Upper lobe of right lung (tissue), 1 donor: Measurements from ENCODE around the gene PLA2G4D. TPM values are rescaled to one million over a fixed set of nuclear protein-coding genes. Genes with fewer than 3 reads are reported as not detected.

Source experiments
- ATAC-seq: fragments of 200-7000 bp; cut with Tn5 transposase; one replicate; pipeline ENCODE4 v1.9.1; 2020; ENCODE audit warnings: mild to moderate bottlenecking, moderate library complexity
- DNase-seq: peaks from one replicate; pipeline ENCODE4 v3.0.0-alpha.2; 2020
- H3K27ac ChIP-seq: fragments of 200-600 bp; one replicate; pipeline ENCODE4 v1.8.0; 2022
- H3K27me3 ChIP-seq: fragments of 200-600 bp; one replicate; pipeline ENCODE4 v1.8.0; 2022; ENCODE audit warnings: mild to moderate bottlenecking
- H3K36me3 ChIP-seq: fragments of 200-600 bp; one replicate; pipeline ENCODE4 v1.8.0; 2022
- H3K4me1 ChIP-seq: fragments of 200-600 bp; one replicate; pipeline ENCODE4 v1.8.0; 2022
- H3K4me3 ChIP-seq: fragments of 200-600 bp; one replicate; pipeline ENCODE4 v1.8.0; 2022; ENCODE audit warnings: mild to moderate bottlenecking
- H3K9me3 ChIP-seq: fragments of 200-600 bp; one replicate; pipeline ENCODE4 v1.8.0; 2022
- CTCF ChIP-seq: fragments of 200-600 bp; IDR thresholded peaks from one replicate; pipeline ENCODE4 v1.8.0; 2022; ENCODE audit warnings: antibody characterized with exemption
- intact Hi-C: fragments of 100-400 bp; cut with DNase I; formaldehyde crosslinking; loops from one replicate; pipeline ENCODE4 v1.11.0; 2022
- total RNA-seq: library from RNA; stranded (reverse); fragmentation: NEBNext Ultra II Directional; extraction: Animal tissue kit (Norgen Biotek cat#: 25700); gene quantifications from one replicate; pipeline ENCODE4 v1.2.1, GENCODE V29; 2021
- donor health status: DM: no; HTN: yes; CAD: no; lungs with severe emphysema.

PLA2G4D gene
- total RNA-seq, 1 donor from 2014 or later, result not detected

- no peak for TF ChIP-seq CTCF
- H3K9me3 ChIP-seq, result no peaks in the 10 kb centered on the region
- intact Hi-C loops, result no loop called here
- H3K4me3 ChIP-seq, result no peak overlapping the region
- no peaks in the 10 kb centered on the region for H3K27me3 ChIP-seq
- H3K4me1 ChIP-seq, result peaks cover 3% of the 10 kb centered on the region
- DNase-seq (no peak), ATAC-seq (no peak)
- no peaks in the 10 kb centered on the region for H3K36me3 ChIP-seq
- no peak overlapping the region for H3K27ac ChIP-seq
Observed at GRCh38 chr15:42073418-42073817, 20.9 kb downstream of the PLA2G4D start.

GRCh38 chr15:42072141-42072685 is 22.1 kb downstream of the PLA2G4D start:
- Histone ChIP-seq H3K4me3 (no peak overlapping the region), H3K27me3 (no peaks in the 10 kb centered on the region), H3K36me3 (no peaks in the 10 kb centered on the region), H3K9me3 (no peaks in the 10 kb centered on the region), H3K4me1 (peaks cover 3% of the 10 kb centered on the region), H3K27ac (no peak overlapping the region)
- DNase-seq (no peak), ATAC-seq (no peak)
- no peak for TF ChIP-seq CTCF
- intact Hi-C loops, result no loop called here

- Histone ChIP-seq H3K9me3 (no peaks in the 10 kb centered on the region), H3K27me3 (no peaks in the 10 kb centered on the region), H3K27ac (no peak overlapping the region), H3K4me1 (peaks cover 3% of the 10 kb centered on the region), H3K36me3 (no peaks in the 10 kb centered on the region), H3K4me3 (no peak overlapping the region)
- intact Hi-C loops, result no loop called here
- ATAC-seq, result no peak
- no peak for TF ChIP-seq CTCF
- no peak for DNase-seq
Observed at GRCh38 chr15:42071717-42072116, 22.6 kb downstream of the PLA2G4D start.

GRCh38 chr15:42070976-42071350 is 23.4 kb downstream of the PLA2G4D start:
- DNase-seq, result no peak
- no peaks in the 10 kb centered on the region for H3K9me3 ChIP-seq
- no peak overlapping the region for H3K27ac ChIP-seq
- TF ChIP-seq CTCF, result no peak
- H3K4me1 ChIP-seq, result no peaks in the 10 kb centered on the region
- no peaks in the 10 kb centered on the region for H3K27me3 ChIP-seq
- no peak overlapping the region for H3K4me3 ChIP-seq
- no peaks in the 10 kb centered on the region for H3K36me3 ChIP-seq
- intact Hi-C loops, result no loop called here
- ATAC-seq, result no peak

- no peak for DNase-seq
- intact Hi-C loops, result no loop called here
- Histone ChIP-seq H3K27me3 (no peaks in the 10 kb centered on the region), H3K4me1 (no peaks in the 10 kb centered on the region), H3K9me3 (no peaks in the 10 kb centered on the region), H3K36me3 (no peaks in the 10 kb centered on the region), H3K4me3 (no peak overlapping the region), H3K27ac (no peak overlapping the region)
- ATAC-seq, result no peak
- TF ChIP-seq CTCF, result no peak
Observed at GRCh38 chr15:42070279-42070975, 23.9 kb downstream of the PLA2G4D start.
